ENCODE results near the gene HOXA10. TPM values are rescaled to one million over a fixed set of nuclear protein-coding genes. Genes with fewer than 3 reads are reported as not detected.

The HOXA10 gene
- total and polyA plus RNA-seq, 9 donors = 0.25 to 2.8 (median 0.91) TPM; not detected in 1

DNA sequence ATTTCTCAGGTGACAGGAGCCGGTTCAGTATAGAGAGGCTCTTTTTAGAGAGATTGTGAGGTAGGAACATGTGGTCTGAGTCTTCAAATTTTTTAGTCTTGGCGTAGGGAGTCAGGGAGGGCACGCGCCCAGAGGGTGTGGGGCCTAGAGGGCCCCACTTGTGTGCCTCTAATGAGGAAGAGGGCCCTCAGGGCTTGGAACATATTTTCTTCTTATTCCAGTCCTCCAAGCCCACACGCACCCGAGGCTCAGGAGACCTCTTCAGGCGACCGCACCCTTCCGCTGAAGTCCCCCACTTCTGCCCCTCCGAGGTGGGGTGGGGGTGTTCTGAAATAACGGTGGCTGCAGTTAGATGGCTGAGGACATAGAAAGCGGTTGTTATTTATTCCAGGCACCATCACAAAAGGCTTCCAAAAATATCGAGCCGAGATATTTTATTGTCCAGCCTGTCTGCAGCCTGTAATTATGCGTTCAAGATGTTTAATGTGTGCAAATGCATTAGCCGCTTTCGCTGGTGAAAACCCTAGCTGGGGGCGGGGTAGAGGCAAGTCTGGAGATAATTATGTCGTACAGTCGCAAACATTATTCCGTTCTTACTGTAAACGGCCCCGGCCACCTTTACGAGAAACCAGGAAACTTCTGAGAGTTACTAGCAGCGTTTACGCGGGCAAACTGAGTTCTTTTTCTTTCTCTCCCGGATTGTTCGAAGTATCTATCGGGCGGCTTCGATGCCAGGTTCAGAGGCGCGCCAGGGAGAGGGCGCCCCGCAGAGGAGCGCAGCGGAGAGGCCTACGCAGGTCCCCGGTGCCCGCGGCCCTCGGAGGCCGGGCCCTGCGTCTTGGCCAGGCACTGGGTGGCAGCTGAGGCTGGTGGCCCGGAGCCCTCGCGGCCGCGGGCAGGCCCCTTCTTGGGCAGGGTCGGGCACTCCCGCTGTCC, 38.6 kb upstream of the HOXA10 start:
- H3K27me3 ChIP-seq = no peaks in the 10 kb centered on the region
- no peaks in the 10 kb centered on the region for H3K9me3 ChIP-seq
- no peak overlapping the region for H3K4me3 ChIP-seq
- TF ChIP-seq, protein P1, sequence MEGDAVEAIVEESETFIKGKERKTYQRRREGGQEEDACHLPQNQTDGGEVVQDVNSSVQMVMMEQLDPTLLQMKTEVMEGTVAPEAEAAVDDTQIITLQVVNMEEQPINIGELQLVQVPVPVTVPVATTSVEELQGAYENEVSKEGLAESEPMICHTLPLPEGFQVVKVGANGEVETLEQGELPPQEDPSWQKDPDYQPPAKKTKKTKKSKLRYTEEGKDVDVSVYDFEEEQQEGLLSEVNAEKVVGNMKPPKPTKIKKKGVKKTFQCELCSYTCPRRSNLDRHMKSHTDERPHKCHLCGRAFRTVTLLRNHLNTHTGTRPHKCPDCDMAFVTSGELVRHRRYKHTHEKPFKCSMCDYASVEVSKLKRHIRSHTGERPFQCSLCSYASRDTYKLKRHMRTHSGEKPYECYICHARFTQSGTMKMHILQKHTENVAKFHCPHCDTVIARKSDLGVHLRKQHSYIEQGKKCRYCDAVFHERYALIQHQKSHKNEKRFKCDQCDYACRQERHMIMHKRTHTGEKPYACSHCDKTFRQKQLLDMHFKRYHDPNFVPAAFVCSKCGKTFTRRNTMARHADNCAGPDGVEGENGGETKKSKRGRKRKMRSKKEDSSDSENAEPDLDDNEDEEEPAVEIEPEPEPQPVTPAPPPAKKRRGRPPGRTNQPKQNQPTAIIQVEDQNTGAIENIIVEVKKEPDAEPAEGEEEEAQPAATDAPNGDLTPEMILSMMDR (IDR thresholded peaks at IDR 0.05) = no peak
- TF ChIP-seq EP300 (IDR thresholded peaks at IDR 0.05) = no peak
- no peak for TF ChIP-seq POLR2A (IDR thresholded peaks at IDR 0.05)
- intact Hi-C loops (cut with DNase I) = loop anchor here in 2 of 4 donors (5.0 to 10.0 kb wide), 3 partner anchors 362 to 885 kb away; no protein-coding TSS in a partner anchor
- no peak for DNase-seq
- no peaks in the 10 kb centered on the region for H3K4me1 ChIP-seq (ENCODE audit: insufficient read depth)
- H3K36me3 ChIP-seq = no peaks in the 10 kb centered on the region
- 9 to 17% (median 15%) methylated on average over 38 to 52 of the region's 52 CpGs for WGBS, 3 donors
- H3K27ac ChIP-seq = no peak overlapping the region

DNA sequence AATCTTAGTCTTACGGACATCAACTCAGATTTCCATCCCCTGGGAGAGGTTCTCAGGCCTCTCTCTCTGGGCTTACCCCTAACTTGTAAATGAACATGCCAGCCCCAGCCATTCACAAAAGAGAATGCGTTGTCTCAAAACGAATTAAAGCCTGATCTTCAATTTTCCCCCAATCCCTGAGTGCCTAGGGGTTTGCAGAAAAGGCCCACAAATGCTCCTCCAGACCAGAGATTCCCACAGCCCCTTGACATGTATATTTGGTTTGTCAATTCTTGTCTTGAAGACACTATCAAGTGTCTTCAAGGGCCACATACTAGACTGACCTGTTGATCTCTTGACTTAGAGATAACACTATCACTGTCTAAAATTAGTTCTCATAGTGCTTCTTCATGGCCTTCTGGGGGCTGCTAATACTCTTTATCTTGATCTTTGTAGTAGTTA, 37.7 kb upstream of the HOXA10 start:
- H3K36me3 ChIP-seq = no peaks in the 10 kb centered on the region
- intact Hi-C loops (cut with DNase I) = loop anchor here in 2 of 4 donors (5.0 to 10.0 kb wide), 3 partner anchors 363 to 886 kb away; no protein-coding TSS in a partner anchor
- H3K4me3 ChIP-seq = no peak overlapping the region
- TF ChIP-seq POLR2A (IDR thresholded peaks at IDR 0.05) = no peak
- TF ChIP-seq EP300 (IDR thresholded peaks at IDR 0.05) = no peak
- no peak for DNase-seq
- no peaks in the 10 kb centered on the region for H3K4me1 ChIP-seq (ENCODE audit: insufficient read depth)
- no peaks in the 10 kb centered on the region for H3K9me3 ChIP-seq
- H3K27me3 ChIP-seq = no peaks in the 10 kb centered on the region
- no peak overlapping the region for H3K27ac ChIP-seq
- WGBS, 3 donors = 34 to 36% (median 35%) methylated on average over 3 of the region's 3 CpGs

DNA sequence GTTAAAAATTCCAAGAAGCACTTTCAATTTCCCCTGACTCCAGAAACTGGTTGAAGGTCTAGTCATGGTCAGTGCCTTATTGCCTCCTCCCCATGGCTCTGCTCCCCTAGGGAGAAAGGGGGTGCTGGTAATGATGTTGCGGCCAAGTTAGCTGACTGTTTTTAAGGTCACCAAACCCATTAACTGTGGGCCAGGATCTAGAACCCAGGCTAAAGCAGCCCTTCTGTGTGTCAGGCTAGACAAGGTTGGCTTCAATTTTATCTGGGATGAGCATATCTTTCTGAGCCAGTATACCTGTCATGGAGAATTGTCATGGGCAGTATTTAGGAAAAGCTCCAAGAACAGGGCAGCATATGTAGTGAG, 36.9 kb upstream of the HOXA10 start:
- Histone ChIP-seq H3K36me3 (no peaks in the 10 kb centered on the region), H3K27ac (no peak overlapping the region), H3K27me3 (no peaks in the 10 kb centered on the region), H3K9me3 (no peaks in the 10 kb centered on the region), H3K4me3 (no peak overlapping the region), H3K4me1 (ENCODE audit: insufficient read depth) (no peaks in the 10 kb centered on the region)
- no peak for TF ChIP-seq EP300 (IDR thresholded peaks at IDR 0.05)
- 86 to 100% (median 88%) methylated on average over 1 of the region's 1 CpG for WGBS, 3 donors
- DNase-seq = no peak
- intact Hi-C loops (cut with DNase I) = loop anchor here in 2 of 4 donors (5.0 to 10.0 kb wide), 3 partner anchors 364 to 886 kb away; no protein-coding TSS in a partner anchor

DNA sequence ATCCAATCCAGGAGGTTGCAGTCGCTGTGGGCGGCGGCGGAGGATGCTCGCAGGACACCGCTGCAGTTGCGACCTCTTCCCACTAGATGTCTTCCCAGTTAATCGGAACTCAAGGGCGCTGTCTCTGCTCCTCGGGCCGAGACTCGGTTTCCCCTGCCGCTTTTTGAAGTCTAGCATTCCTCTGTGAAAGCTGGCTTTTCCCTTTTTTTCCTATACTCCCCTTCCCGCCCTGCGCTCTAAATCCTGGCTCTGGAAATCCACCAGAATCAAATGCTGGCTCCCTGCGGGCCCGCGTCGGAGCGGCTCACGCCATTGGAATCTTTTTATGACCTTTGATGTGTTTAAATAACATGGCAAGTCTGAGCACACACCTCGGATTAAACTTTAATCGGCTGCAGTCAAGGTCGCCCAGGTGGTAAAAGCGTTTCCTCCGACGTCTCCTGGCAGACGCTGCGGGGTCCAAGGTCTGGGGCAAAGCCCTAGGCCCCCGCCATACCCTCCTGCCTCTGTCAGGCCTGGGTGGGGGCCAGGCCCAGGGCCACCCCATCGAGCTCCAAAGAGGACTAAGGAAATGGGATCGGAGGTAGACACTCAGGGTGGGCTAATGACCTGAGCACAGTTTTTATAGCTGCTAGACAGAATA, 36.4 kb upstream of the HOXA10 start:
- Histone ChIP-seq H3K4me3 (peak overlapping the region; percentile 17), H3K36me3 (no peaks in the 10 kb centered on the region), H3K27ac (no peak overlapping the region), H3K27me3 (no peaks in the 10 kb centered on the region), H3K9me3 (no peaks in the 10 kb centered on the region), H3K4me1 (ENCODE audit: insufficient read depth) (peaks cover under 1% of the 10 kb centered on the region)
- WGBS, 3 donors = 11 to 18% (median 15%) methylated on average over 32 of the region's 32 CpGs
- intact Hi-C loops (cut with DNase I) = loop anchor here in 2 of 4 donors (5.0 to 10.0 kb wide), 3 partner anchors 364 to 887 kb away; no protein-coding TSS in a partner anchor
- peak in 2 of 5 donors; percentile 38 to 60 for DNase-seq
- TF ChIP-seq POLR2A (IDR thresholded peaks at IDR 0.05) = no peak
- TF ChIP-seq, protein P1 (IDR thresholded peaks at IDR 0.05) = peak; percentile 18 to 51 (median 20)

GRCh38 chr7:27209933-27210440, 35.9 kb upstream of the HOXA10 start:
- H3K9me3 ChIP-seq = no peaks in the 10 kb centered on the region
- no peak overlapping the region for H3K27ac ChIP-seq
- WGBS, 3 donors = 56 to 61% (median 59%) methylated on average over 11 of the region's 11 CpGs
- TF ChIP-seq POLR2A (IDR thresholded peaks at IDR 0.05) = no peak
- TF ChIP-seq, protein P1 (IDR thresholded peaks at IDR 0.05) = no peak
- no peak for TF ChIP-seq EP300 (IDR thresholded peaks at IDR 0.05)
- H3K36me3 ChIP-seq = no peaks in the 10 kb centered on the region
- intact Hi-C loops (cut with DNase I) = loop anchor here in 3 of 4 donors (5.0 to 10.0 kb wide), 4 partner anchors 365 to 887 kb away; no protein-coding TSS in a partner anchor
- no peaks in the 10 kb centered on the region for H3K27me3 ChIP-seq
- H3K4me3 ChIP-seq = no peak overlapping the region
- peaks cover 3% of the 10 kb centered on the region for H3K4me1 ChIP-seq (ENCODE audit: insufficient read depth)
- no peak for DNase-seq
